Muscle of arm (tissue), 12 donors: Measurements from ENCODE around the gene CES4A. TPM values are rescaled to one million over a fixed set of nuclear protein-coding genes. Genes with fewer than 3 reads are reported as not detected.
"Not testable (repeated sequence)": the region's sequence is repeated elsewhere in the genome, so short reads cannot be mapped to it uniquely, and the experiment has no call there.

ENCODE experiments used
- DNase-seq: peaks from one replicate; pipeline ENCODE4 v3.0.0-alpha.2; 2013
- polyA plus RNA-seq, 12 donors: library from polyadenylated mRNA; unstranded; fragments of 120-200 nt; gene quantifications; one replicate each; pipeline ENCODE4 v1.2.1, GENCODE V29; 2013; ENCODE audit not compliant: insufficient read length in 12 of 12

The CES4A gene
- polyA plus RNA-seq, 12 donors = 1.5 to 14.7 (median 2.5) TPM; not detected in 2

- DNase-seq = no peak
These were observed 30.8 kb downstream of the CES4A start for GRCh38 chr16:67019171-67019570.

- no peak for DNase-seq
These were observed 32.9 kb downstream of the CES4A start for GRCh38 chr16:67021321-67021720.

GRCh38 chr16:67022531-67023214 is 34.3 kb downstream of the CES4A start:
- no peak for DNase-seq

- no peak for DNase-seq
These were observed 35.3 kb downstream of the CES4A start for GRCh38 chr16:67023689-67024088.

- no peak for DNase-seq
These were observed 36.2 kb downstream of the CES4A start for GRCh38 chr16:67024384-67025209.

- no peak for DNase-seq
These were observed 36.8 kb downstream of the CES4A start for GRCh38 chr16:67025210-67025550.

GRCh38 chr16:67026570-67026969 is 38.2 kb downstream of the CES4A start:
- DNase-seq = no peak

GRCh38 chr16:67027046-67027445 is 38.7 kb downstream of the CES4A start:
- no peak for DNase-seq

- DNase-seq = no peak
These were observed 39.8 kb downstream of the CES4A start for GRCh38 chr16:67028167-67028695.

- peak; percentile 89 for DNase-seq
These were observed 40.4 kb downstream of the CES4A start, which contains the start of gene CBFB for GRCh38 chr16:67028696-67029253. CBFB (plus strand) TSS chr16:67029149; CDS start chr16:67029408, 259 bp downstream.

- DNase-seq = peak; percentile 49
These were observed 41.1 kb downstream of the CES4A start for GRCh38 chr16:67029254-67030096.

- no peak for DNase-seq
These were observed 42.0 kb downstream of the CES4A start for GRCh38 chr16:67030221-67030962.

- DNase-seq = no peak
These were observed 46.1 kb downstream of the CES4A start for GRCh38 chr16:67034487-67034886.

GRCh38 chr16:67035364-67035763 is 47.0 kb downstream of the CES4A start:
- no peak for DNase-seq

- DNase-seq = peak; percentile 19
These were observed 47.9 kb downstream of the CES4A start for GRCh38 chr16:67036323-67036741.

GRCh38 chr16:67039260-67040020 is 51.1 kb downstream of the CES4A start:
- DNase-seq = no peak

- no peak for DNase-seq
These were observed 51.8 kb downstream of the CES4A start for GRCh38 chr16:67040166-67040565.

- DNase-seq = no peak
These were observed 52.5 kb downstream of the CES4A start for GRCh38 chr16:67040906-67041305.

- DNase-seq = not testable (repeated sequence)
These were observed 53.1 kb downstream of the CES4A start for GRCh38 chr16:67041520-67041919.

- DNase-seq = no peak
These were observed 55.0 kb downstream of the CES4A start for GRCh38 chr16:67043420-67043819.
